Thymus (tissue), 11 donors: ENCODE measurements around the gene FNDC5. TPM values are rescaled to one million over a fixed set of nuclear protein-coding genes. Genes with fewer than 3 reads are reported as not detected.
"Not testable (repeated sequence)": the region's sequence is repeated elsewhere in the genome, so short reads cannot be mapped to it uniquely, and the experiment has no call there.

ENCODE experiments used
- DNase-seq, 9 donors: peaks; one replicate each; pipeline ENCODE4 v3.0.0-alpha.2; 2013; ENCODE audit warnings: low spot score in 9 of 9, low read depth in 6 of 9, missing footprints in 1 of 9
- H3K27ac ChIP-seq, 2 donors: one replicate each; pipeline ENCODE4 v1.5.1; 2013; ENCODE audit warnings: control low read depth in 1 of 2, low read depth in 1 of 2, low read length in 1 of 2, mild to moderate bottlenecking in 1 of 2, moderate library complexity in 1 of 2
- H3K27me3 ChIP-seq, 2 donors: one replicate each; pipeline ENCODE4 v1.5.1; 2013; ENCODE audit warnings: low read length in 1 of 2; ENCODE audit not compliant: control insufficient read depth in 2 of 2, insufficient read depth in 1 of 2
- H3K36me3 ChIP-seq, 2 donors: one replicate each; pipeline ENCODE4 v1.5.1; 2013; ENCODE audit warnings: low read length in 1 of 2, mild to moderate bottlenecking in 1 of 2, moderate library complexity in 1 of 2; ENCODE audit not compliant: control insufficient read depth in 2 of 2, insufficient read depth in 2 of 2
- H3K4me1 ChIP-seq, 2 donors: one replicate each; pipeline ENCODE4 v1.5.1; 2013; ENCODE audit warnings: low read length in 2 of 2; ENCODE audit not compliant: control insufficient read depth in 2 of 2, insufficient read depth in 2 of 2
- H3K4me3 ChIP-seq, 2 donors: one replicate each; pipeline ENCODE4 v1.5.1; 2013; ENCODE audit warnings: low read length in 2 of 2, control low read depth in 1 of 2, mild to moderate bottlenecking in 1 of 2
- H3K9me3 ChIP-seq, 2 donors: one replicate each; pipeline ENCODE4 v1.5.1; 2013; ENCODE audit warnings: low read length in 1 of 2, mild to moderate bottlenecking in 1 of 2; ENCODE audit not compliant: control insufficient read depth in 2 of 2, insufficient read depth in 1 of 2
- WGBS: extraction: QIAGEN DNeasy Blood & Tissue Kit; methylation state at CpG from one replicate; pipeline ENCODE4 v1.1.7; 2013; 5-methylcytosine and 5-hydroxymethylcytosine counted together
- polyA plus RNA-seq: library from polyadenylated mRNA; stranded (reverse); fragments of 200-250 nt; gene quantifications from one replicate; pipeline ENCODE4 v1.2.3, GENCODE V29; 2013
- total RNA-seq: library from RNA; stranded (reverse); fragments of 120-200 nt; gene quantifications from one replicate; pipeline ENCODE4 v1.2.4, GENCODE V29; 2013
- donor health status: healthy.

FNDC5 gene
- total and polyA plus RNA-seq, 2 donors, result 0.78 to 3.5 TPM

- H3K4me3 ChIP-seq, H3K27ac ChIP-seq, H3K36me3 ChIP-seq, DNase-seq, H3K4me1 ChIP-seq, H3K9me3 ChIP-seq: not testable (repeated sequence)
- peaks cover 24 to 57% of the 10 kb centered on the region in 2 donors for H3K27me3 ChIP-seq
- WGBS, result 84% methylated on average over 10 of the region's 10 CpGs
Measured at GRCh38 chr1:32905588-32905987, 34.9 kb upstream of the FNDC5 start.

GRCh38 chr1:32904797-32905196 is 34.1 kb upstream of the FNDC5 start:
- peaks cover 0 to 4% of the 10 kb centered on the region in 2 donors for H3K4me1 ChIP-seq
- DNase-seq, result no peak
- H3K9me3 ChIP-seq, result no peaks in the 10 kb centered on the region
- H3K27ac ChIP-seq, result no peak overlapping the region
- no peak overlapping the region for H3K4me3 ChIP-seq
- no peaks in the 10 kb centered on the region for H3K36me3 ChIP-seq
- 88% methylated on average over 2 of the region's 2 CpGs for WGBS
- H3K27me3 ChIP-seq, result peaks cover 32 to 65% of the 10 kb centered on the region in 2 donors

GRCh38 chr1:32903991-32904785 is 33.5 kb upstream of the FNDC5 start:
- H3K4me1 ChIP-seq, result peaks cover 0 to 4% of the 10 kb centered on the region in 2 donors
- whole genome bisulfite sequencing, result 82% methylated on average over 3 of the region's 3 CpGs
- H3K9me3 ChIP-seq, result no peaks in the 10 kb centered on the region
- H3K36me3 ChIP-seq, result no peaks in the 10 kb centered on the region
- peaks cover 35 to 71% of the 10 kb centered on the region in 2 donors for H3K27me3 ChIP-seq
- H3K27ac ChIP-seq, result no peak overlapping the region
- no peak overlapping the region for H3K4me3 ChIP-seq
- no peak for DNase-seq

- H3K27ac ChIP-seq, result no peak overlapping the region
- H3K36me3 ChIP-seq, result no peaks in the 10 kb centered on the region
- H3K4me1 ChIP-seq, result peaks cover 0 to 4% of the 10 kb centered on the region in 2 donors
- H3K9me3 ChIP-seq, result no peaks in the 10 kb centered on the region
- peaks cover 35 to 79% of the 10 kb centered on the region in 2 donors for H3K27me3 ChIP-seq
- DNase-seq, result no peak
- no peak overlapping the region for H3K4me3 ChIP-seq
- 78% methylated on average over 6 of the region's 6 CpGs for WGBS
Measured at GRCh38 chr1:32902535-32902920, 31.8 kb upstream of the FNDC5 start.

GRCh38 chr1:32901823-32902534 is 31.3 kb upstream of the FNDC5 start:
- no peaks in the 10 kb centered on the region for H3K36me3 ChIP-seq
- peaks cover 0 to 4% of the 10 kb centered on the region in 2 donors for H3K4me1 ChIP-seq
- H3K9me3 ChIP-seq, result no peaks in the 10 kb centered on the region
- H3K4me3 ChIP-seq, result peak overlapping the region; percentile 5 to 42
- no peak for DNase-seq
- WGBS, result 59% methylated on average over 24 of the region's 24 CpGs
- H3K27ac ChIP-seq, result no peak overlapping the region
- peaks cover 35 to 83% of the 10 kb centered on the region in 2 donors for H3K27me3 ChIP-seq

GRCh38 chr1:32900956-32901822 is 30.5 kb upstream of the FNDC5 start, which contains the start of gene TMEM54:
TMEM54 (minus strand) TSS chr1:32901389; CDS start chr1:32901238, 151 bp downstream.
- 2% methylated on average over 92 of the region's 92 CpGs for WGBS
- Histone ChIP-seq H3K4me3 (peak within 1 kb of the TSS; percentile 5 to 42), H3K9me3 (no peaks in the 10 kb centered on the region), H3K27ac (no peak within 1 kb of the TSS), H3K36me3 (no peaks in the 10 kb centered on the region), H3K4me1 (peaks cover 0 to 4% of the 10 kb centered on the region in 2 donors), H3K27me3 (peaks cover 35 to 86% of the 10 kb centered on the region in 2 donors)
- no peak for DNase-seq

GRCh38 chr1:32900371-32900955 is 29.8 kb upstream of the FNDC5 start:
- no peak for DNase-seq
- Histone ChIP-seq H3K27ac (no peak overlapping the region), H3K9me3 (no peaks in the 10 kb centered on the region), H3K36me3 (no peaks in the 10 kb centered on the region), H3K4me3 (peak overlapping the region in 1 of 2 donors; percentile 42), H3K27me3 (peaks cover 35 to 90% of the 10 kb centered on the region in 2 donors), H3K4me1 (peaks cover 0 to 4% of the 10 kb centered on the region in 2 donors)
- 29% methylated on average over 22 of the region's 22 CpGs for WGBS

- 90% methylated on average over 7 of the region's 7 CpGs for WGBS
- Histone ChIP-seq H3K4me3 (no peak overlapping the region), H3K27me3 (peaks cover 36 to 94% of the 10 kb centered on the region in 2 donors), H3K27ac (no peak overlapping the region), H3K36me3 (no peaks in the 10 kb centered on the region), H3K9me3 (no peaks in the 10 kb centered on the region), H3K4me1 (peaks cover 0 to 4% of the 10 kb centered on the region in 2 donors)
- DNase-seq, result no peak
Measured at GRCh38 chr1:32899586-32900296, 29.0 kb upstream of the FNDC5 start.
